Keratinocyte (primary cell): ENCODE measurements around the gene TMEM233.

Experiments used
- CTCF ChIP-seq, 3 experiments: IDR thresholded peaks in 1 of 3; conservative IDR thresholded peaks in 1 of 3; optimal IDR thresholded peaks in 1 of 3; 2 replicates in 2 of 3; 3 replicates in 1 of 3; pipeline versions ENCODE3 to v1.5.1; 2011; ENCODE audit warnings: low read length in 3 of 3, mild to moderate bottlenecking in 3 of 3, moderate library complexity in 2 of 3, control low read depth in 1 of 3, inconsistent platforms in 1 of 3; ENCODE audit not compliant: insufficient read depth in 2 of 3; ENCODE audit errors: extremely low read depth in 1 of 3
- EZH2 ChIP-seq: IDR thresholded peaks from one replicate; pipeline ENCODE4 v1.6.1; 2012; ENCODE audit warnings: inconsistent platforms, mild to moderate bottlenecking, low read length, moderate library complexity

- no peak for TF ChIP-seq CTCF (optimal IDR thresholded peaks at IDR 0.05 in 1 of 3, IDR thresholded peaks at IDR 0.05 in 1 of 3, conservative IDR thresholded peaks at IDR 0.05 in 1 of 3; ENCODE audit: extremely low read depth in 1 of 3, insufficient read depth in 2 of 3, low read length in 3 of 3)
- TF ChIP-seq EZH2 = no peak
These were observed 78.6 kb downstream of the TMEM233 start for GRCh38 chr12:119672194-119672593.
